Measurements from ENCODE around the gene ABCC8.

Gene ABCC8

DNA sequence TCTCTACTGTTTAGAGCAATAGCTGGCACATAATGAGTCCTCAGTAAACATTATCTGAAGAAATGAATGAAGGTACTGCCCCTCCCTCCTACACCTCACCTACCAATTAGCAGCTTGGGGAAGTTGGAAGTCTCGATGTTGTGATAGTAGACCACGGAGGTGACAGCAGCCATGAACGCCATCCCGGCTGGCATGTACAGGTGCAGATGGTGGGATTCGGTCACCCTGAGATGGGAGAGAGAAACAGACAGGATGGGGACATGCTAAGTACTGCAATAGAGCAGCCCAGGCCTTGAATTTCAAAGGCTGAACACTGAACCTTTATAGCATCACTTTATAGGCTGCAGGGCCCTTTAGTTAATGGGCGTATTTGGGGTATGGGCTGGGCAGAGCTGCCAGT, 6.6 kb downstream of the ABCC8 start:
- no peak for DNase-seq (ENCODE audit: low read depth)

GRCh38 chr11:17468122-17468521, 8.5 kb downstream of the ABCC8 start:
- DNase-seq (ENCODE audit: low read depth), result no peak

- no peak for DNase-seq (ENCODE audit: low read depth)
Measured at GRCh38 chr11:17463546-17464174, 13.0 kb downstream of the ABCC8 start.

GRCh38 chr11:17462940-17463339, 13.7 kb downstream of the ABCC8 start:
- no peak for DNase-seq (ENCODE audit: low read depth)

- DNase-seq (ENCODE audit: low read depth), result no peak
Measured at GRCh38 chr11:17460406-17460805, 16.2 kb downstream of the ABCC8 start.

- no peak for DNase-seq (ENCODE audit: low read depth)
Measured at GRCh38 chr11:17459236-17459896, 17.3 kb downstream of the ABCC8 start.

DNA sequence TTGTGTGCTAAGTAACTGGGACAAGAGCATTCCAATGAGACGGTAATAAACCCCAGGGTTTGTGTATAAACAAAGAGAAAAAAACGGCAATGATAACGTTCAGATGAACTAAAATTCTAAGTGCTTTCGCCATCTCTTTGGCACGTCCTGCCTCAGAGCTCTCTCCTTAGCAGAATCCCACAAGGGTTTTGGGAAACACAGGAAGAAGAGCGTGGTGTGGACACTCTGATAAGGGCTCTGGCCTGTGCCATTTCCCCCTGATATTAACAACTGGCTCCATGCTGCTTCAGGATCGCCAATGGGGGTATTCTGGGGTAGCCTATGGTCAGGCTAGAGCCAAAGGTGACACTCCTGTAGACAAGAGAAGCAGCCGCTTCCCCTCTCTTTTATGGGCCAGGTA, 18.4 kb downstream of the ABCC8 start:
- no peak for DNase-seq (ENCODE audit: low read depth)

DNA sequence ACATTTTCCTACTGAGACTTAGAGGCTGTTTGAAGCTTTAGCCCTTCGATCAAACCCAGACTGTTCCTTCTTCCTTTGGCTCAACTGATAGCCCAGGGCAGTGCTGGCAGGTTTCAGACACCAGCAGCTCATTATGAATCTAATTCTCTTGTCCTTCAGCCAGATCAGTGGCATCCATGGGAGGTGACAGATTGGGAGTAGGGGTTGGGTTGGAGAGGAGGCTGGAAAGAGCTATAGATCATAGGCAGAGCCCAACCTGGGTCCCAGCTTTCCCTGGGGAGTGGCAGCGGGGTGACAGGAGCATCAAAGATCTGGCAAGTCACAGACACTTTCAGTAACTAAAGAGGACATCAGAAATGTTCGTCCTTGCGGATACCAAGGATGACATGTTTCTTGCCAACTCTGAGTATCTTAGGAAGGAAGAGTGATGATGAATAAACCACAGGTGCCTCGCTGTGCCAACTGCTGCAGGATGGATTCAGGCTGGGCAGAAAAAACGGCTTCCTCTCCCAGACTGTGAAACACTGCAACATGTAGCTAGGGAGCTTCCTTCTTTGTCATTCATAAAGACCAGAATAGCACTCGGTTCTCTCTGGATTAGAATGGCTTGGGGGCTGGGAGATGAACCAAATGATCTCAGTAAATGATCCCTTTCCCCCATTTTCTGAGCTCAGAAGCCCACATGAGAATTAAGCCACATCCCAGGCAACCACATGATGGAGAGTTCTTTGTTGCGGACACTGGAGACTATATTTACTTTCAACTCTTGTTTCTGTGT, 19.1 kb downstream of the ABCC8 start:
- no peak for DNase-seq (ENCODE audit: low read depth)

DNA sequence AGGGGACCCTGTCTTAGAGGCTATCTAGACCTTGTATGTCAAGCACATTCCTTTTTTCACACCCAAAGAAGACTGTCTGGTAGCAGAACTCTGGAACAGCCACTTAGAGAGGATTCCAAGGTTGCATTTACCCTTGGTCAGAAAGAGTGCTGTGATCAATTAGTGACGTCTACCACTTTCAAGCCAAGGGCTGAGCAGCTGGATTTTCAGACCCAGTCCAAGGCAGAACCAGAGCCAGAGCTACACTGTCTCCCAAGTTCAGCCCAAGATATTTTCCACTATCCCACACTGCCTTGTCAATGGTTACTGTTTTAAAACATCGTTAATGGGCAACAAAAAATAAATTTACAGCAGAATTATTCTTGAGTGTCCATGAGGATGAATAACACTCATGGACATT, 24.0 kb downstream of the ABCC8 start:
- no peak for DNase-seq (ENCODE audit: low read depth)

- no peak for DNase-seq (ENCODE audit: low read depth)
Measured at GRCh38 chr11:17449158-17449557, 27.5 kb downstream of the ABCC8 start.

DNA sequence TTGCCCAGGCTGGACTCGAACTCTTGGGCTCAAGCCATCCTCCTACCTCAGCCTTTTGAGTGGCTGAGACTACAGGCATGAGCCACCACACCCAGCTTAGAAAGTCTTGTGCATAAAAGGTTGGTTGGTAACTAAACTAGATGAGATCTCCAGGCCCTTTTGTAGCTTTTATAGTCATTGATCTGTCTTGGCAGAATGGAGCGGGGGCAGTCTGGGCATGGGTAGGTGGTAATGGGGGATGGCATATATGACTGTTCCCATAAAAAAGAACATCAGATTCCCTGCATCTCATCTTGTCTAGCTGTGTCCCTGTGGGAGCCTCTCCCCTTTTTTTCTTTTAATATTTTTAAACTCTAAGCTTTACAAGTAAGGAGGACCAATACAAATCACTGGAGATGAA, 30.2 kb downstream of the ABCC8 start:
- no peak for DNase-seq (ENCODE audit: low read depth)

DNA sequence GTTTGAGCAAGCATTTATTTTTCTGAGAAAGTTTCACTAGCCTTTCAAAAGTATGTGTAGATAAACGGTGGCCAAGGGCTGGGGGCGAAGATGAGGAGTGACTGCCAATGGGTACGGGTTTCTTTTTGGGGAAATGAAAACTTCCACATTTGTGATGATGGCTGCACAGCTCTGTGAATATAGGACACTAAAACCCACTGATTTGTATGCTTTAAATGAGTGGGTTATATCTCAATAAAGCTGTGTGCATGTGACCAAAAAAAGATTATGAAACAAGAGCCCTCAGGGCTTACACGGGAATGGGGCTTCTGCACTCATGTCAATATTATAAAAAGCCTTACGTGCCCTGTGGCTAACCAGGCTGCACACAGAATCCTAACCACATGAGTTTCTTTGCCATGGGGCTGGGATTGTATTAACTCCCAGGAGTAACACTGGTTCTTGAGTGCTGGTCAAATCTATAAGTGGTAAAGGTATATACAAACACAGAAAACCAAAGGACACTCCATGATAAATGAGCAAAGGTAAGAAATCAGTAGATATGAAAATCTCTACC, 31.3 kb downstream of the ABCC8 start:
- no peak for DNase-seq (ENCODE audit: low read depth)

GRCh38 chr11:17443926-17444690, 32.5 kb downstream of the ABCC8 start:
- no peak for DNase-seq (ENCODE audit: low read depth)

DNA sequence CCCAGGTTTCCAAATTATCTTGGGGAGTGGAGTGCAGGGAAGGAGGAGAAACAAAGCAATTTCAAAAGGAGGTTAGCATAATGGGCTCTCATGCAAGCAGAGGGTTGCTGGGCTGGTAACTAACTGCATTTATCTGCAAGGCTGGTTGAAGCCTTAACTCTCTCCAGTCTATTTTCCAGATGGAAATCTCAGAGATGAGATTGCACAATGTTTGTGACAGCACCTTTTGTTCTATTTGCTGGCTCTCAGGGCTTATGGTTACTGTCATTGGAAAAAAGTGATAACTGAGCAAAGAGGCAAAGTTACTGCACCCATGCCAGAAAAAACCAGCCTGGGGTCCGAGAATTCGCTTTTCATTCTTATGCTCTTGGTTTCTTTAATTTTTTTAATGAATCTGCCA, 33.2 kb downstream of the ABCC8 start:
- DNase-seq (ENCODE audit: low read depth), result no peak

GRCh38 chr11:17443000-17443399, 33.6 kb downstream of the ABCC8 start:
- DNase-seq (ENCODE audit: low read depth), result no peak

GRCh38 chr11:17439316-17439782, 37.3 kb downstream of the ABCC8 start:
- DNase-seq (ENCODE audit: low read depth), result no peak

DNA sequence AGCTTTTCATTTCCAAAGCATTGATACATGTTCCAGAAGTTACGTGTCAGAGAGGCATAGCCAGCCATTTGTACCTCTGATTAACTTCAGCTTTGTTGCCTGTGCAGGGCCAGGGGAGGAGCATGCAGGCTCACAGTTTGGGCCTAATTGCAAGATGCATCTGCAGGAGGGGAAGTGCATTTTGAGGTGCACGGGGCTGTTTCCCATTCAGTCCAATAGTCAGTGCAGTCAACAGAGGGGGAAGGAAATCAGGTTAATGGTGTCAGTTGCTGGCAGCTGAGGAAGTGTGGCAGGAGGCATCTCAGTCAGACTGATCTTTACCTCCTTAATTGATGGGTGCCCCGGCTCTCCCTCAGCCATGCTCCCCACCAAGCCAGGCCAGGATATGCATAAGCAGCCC, 39.3 kb downstream of the ABCC8 start:
- no peak for DNase-seq (ENCODE audit: low read depth)

- no peak for DNase-seq (ENCODE audit: low read depth)
Measured at GRCh38 chr11:17434108-17434507, 42.5 kb downstream of the ABCC8 start.

DNA sequence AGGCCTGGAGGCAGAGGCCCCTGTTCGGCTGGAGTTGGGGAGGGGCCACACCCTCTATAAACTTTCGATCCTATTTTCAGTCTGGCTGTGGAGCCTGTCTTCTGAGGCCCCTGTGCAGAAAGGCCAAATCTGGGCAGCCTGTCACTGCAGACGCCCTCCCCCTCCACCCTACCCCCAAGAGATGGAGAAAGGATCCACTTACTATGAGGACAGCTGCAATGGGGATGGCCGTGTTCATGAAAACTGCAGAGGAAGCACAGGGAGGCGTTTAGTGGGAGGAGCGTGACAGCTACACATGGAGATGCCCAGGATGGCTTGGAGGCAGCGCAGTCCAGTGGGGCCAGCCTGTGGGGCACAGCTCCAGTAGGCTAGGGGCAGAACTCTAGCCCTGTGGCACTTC, 44.6 kb downstream of the ABCC8 start:
- DNase-seq (ENCODE audit: low read depth), result no peak

DNA sequence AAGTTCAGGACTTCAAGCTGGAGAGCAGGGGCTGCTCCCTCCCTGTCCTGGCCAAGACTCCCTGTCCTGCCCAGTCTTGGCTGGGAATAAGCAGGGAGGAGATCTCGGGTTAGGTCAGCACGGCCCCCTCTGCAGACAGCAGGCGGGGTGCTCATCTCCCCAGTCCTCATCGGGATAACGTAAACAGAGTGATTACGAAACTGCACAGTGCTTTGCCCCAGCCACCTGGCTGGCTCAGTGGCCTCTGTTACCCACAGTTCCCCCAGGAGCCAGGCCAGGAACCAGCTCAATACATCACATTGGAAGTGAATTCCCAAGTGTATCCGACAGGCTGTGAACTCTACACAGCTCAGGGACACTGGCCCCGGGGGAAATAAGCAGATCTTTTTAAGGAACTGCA, 45.5 kb downstream of the ABCC8 start:
- DNase-seq (ENCODE audit: low read depth), result no peak

DNA sequence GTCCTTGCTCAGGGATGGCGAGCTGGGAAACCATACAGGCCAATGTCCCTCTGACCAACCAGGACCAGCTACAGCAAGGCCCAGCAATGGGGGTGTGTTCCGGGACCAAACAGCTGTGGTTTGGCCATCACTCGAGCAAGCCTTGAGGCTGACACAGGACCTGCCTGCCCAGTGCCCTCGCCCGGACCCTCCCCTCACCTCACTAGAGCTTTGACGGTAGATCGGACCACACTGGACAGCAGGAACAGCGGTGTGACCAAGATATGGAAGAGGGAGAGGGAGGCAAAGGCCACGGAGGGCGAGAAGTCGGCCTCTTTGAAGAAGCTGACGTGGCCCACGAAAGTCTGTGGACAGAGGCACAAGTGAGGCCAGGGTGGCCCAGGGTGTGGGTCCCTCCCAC, 46.0 kb downstream of the ABCC8 start:
- DNase-seq (ENCODE audit: low read depth), result no peak

DNA sequence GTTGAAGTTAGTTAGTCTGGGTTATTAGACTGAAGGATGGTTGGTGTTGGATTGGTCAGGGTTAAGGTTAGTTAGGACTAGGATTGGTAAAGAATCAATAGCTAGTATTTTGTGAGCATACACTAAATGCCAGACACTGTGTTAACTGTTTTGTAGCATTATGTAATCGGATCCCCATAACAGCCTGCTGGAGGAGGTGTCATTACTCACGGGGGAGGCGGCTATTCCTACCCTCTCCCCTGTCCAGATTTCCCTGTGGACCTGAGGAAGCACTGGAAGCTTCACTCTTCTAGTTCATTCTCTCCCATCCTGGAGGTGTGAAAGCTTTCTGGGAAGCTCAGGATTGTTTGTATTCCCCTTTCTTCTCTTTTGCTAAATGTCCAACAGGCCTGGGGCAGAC, 47.7 kb downstream of the ABCC8 start:
- no peak for DNase-seq (ENCODE audit: low read depth)
